H1 (cell line): ENCODE data around the gene CYRIA. TPM values are rescaled to one million over a fixed set of nuclear protein-coding genes. Genes with fewer than 3 reads are reported as not detected.

Experiments
- CTCF ChIA-PET: fragments of 300-600 bp; sonication (Branson Sonifier 250); formaldehyde crosslinking; loops from one replicate; lab custom pipeline; 2021; ENCODE audit not compliant: partially characterized antibody; lab: Charles Lee
- POLR2A ChIA-PET: fragments of 300-600 bp; sonication (Branson Sonifier 250); formaldehyde crosslinking; loops from one replicate; lab custom pipeline; 2021; ENCODE audit warnings: inconsistent platforms; ENCODE audit not compliant: partially characterized antibody; lab: Charles Lee
- DNase-seq, 2 experiments: peaks; one replicate each; pipeline versions ENCODE4 v3.0.0 to v3.0.0-alpha.2; 2010 to 2022; ENCODE audit warnings: low spot score in 2 of 2, low read depth in 1 of 2, mixed read lengths in 1 of 2
- FAIRE-seq: peaks from 2 replicates; lab custom pipeline; 2011; peaks lifted over from hg19 to GRCh38; lab: Jason Lieb, UNC
- H2AFZ ChIP-seq: 2 replicates; pipeline ENCODE4 v1.8.1; 2012; ENCODE audit warnings: low read length, inconsistent platforms
- H2AK5ac ChIP-seq: 2 replicates; pipeline ENCODE4 v1.6.1; 2013; ENCODE audit warnings: low read depth, low read length
- H2BK120ac ChIP-seq: replicated peaks from 2 replicates; pipeline ENCODE3; 2013; ENCODE audit warnings: low read depth, low read length, inconsistent platforms
- H2BK12ac ChIP-seq: 2 replicates; pipeline ENCODE4 v1.6.1; 2013; ENCODE audit warnings: low read depth, low read length
- H2BK15ac ChIP-seq: 2 replicates; pipeline ENCODE4 v1.6.1; 2013; ENCODE audit warnings: low read length
- H2BK20ac ChIP-seq: 2 replicates; pipeline ENCODE4 v1.6.1; 2013; ENCODE audit warnings: low read length
- H2BK5ac ChIP-seq: 2 replicates; pipeline ENCODE4 v1.6.1; 2013; ENCODE audit warnings: low read depth, low read length
- H3K14ac ChIP-seq: 2 replicates; pipeline ENCODE4 v1.6.1; 2013; ENCODE audit warnings: inconsistent platforms; ENCODE audit not compliant: insufficient read length
- H3K18ac ChIP-seq: 2 replicates; pipeline ENCODE4 v1.6.1; 2013; ENCODE audit warnings: low read length; ENCODE audit errors: extremely low read depth
- H3K23ac ChIP-seq: 2 replicates; pipeline ENCODE4 v1.6.1; 2013; ENCODE audit warnings: inconsistent platforms; ENCODE audit not compliant: insufficient read length
- H3K23me2 ChIP-seq: 2 replicates; pipeline ENCODE4 v1.6.1; 2013; ENCODE audit warnings: low read depth, low read length
- H3K27ac ChIP-seq: 2 replicates; pipeline ENCODE4 v1.6.1; 2011; ENCODE audit warnings: low read depth, low read length, inconsistent platforms
- H3K27me3 ChIP-seq, 4 experiments: replicated peaks in 1 of 4; 1 replicate in 1 of 4; 2 replicates in 3 of 4; pipeline versions ENCODE4 v1.6.1 to v1.8.1; 2011 to 2013; ENCODE audit warnings: low read length in 3 of 4, mild to moderate bottlenecking in 3 of 4, inconsistent platforms in 2 of 4, mixed read lengths in 2 of 4, moderate library complexity in 1 of 4; ENCODE audit not compliant: control insufficient read depth in 3 of 4, insufficient read depth in 3 of 4; ENCODE audit errors: extremely low read depth in 1 of 4
- H3K36me3 ChIP-seq, 4 experiments: 2 replicates each; pipeline versions ENCODE4 v1.6.1 to v1.8.1; 2011 to 2013; ENCODE audit warnings: mild to moderate bottlenecking in 4 of 4, low read length in 3 of 4, moderate library complexity in 2 of 4, control low read depth in 1 of 4, inconsistent platforms in 1 of 4; ENCODE audit not compliant: insufficient read depth in 4 of 4, control insufficient read depth in 2 of 4
- H3K4ac ChIP-seq: replicated peaks from 2 replicates; pipeline ENCODE3; 2013; ENCODE audit warnings: low read length, low read depth, mixed read lengths, inconsistent platforms; ENCODE audit not compliant: insufficient read length
- H3K4me1 ChIP-seq, 4 experiments: replicated peaks in 1 of 4; 1 replicate in 1 of 4; 2 replicates in 3 of 4; pipeline versions ENCODE4 v1.6.1 to v1.8.1; 2011 to 2013; ENCODE audit warnings: low read length in 3 of 4, inconsistent platforms in 2 of 4, mixed read lengths in 1 of 4; ENCODE audit not compliant: insufficient read depth in 4 of 4, control insufficient read depth in 3 of 4
- H3K4me2 ChIP-seq, 2 experiments: 2 replicates each; pipeline versions ENCODE4 v1.6.1 to v1.8.1; 2011 to 2013; ENCODE audit warnings: low read depth in 2 of 2, low read length in 2 of 2, control low read depth in 1 of 2, inconsistent platforms in 1 of 2, mild to moderate bottlenecking in 1 of 2; ENCODE audit not compliant: insufficient read depth in 1 of 2
- H3K4me3 ChIP-seq, 4 experiments: fragments of 200-600, 300-600 bp in 1 of 4; sonication (generic), shearing (Covaris generic), sonication (Bioruptor Twin) in 1 of 4; 2 replicates each; pipeline versions ENCODE4 v1.5.1 to v1.8.1; 2011 to 2016; ENCODE audit warnings: low read length in 4 of 4, low read depth in 3 of 4, control low read depth in 2 of 4, inconsistent platforms in 2 of 4, mild to moderate bottlenecking in 2 of 4, mixed read lengths in 1 of 4, moderate library complexity in 1 of 4; ENCODE audit not compliant: insufficient read depth in 2 of 4; ENCODE audit errors: extremely low read depth in 1 of 4
- H3K56ac ChIP-seq: replicated peaks from 2 replicates; pipeline ENCODE3; 2013; ENCODE audit warnings: low read depth, mild to moderate bottlenecking, mixed read lengths, low read length, inconsistent platforms; ENCODE audit not compliant: insufficient read length
- H3K79me1 ChIP-seq: 2 replicates; pipeline ENCODE4 v1.6.1; 2013; ENCODE audit warnings: low read depth, low read length, control low read depth
- H3K79me2 ChIP-seq, 2 experiments: 2 replicates each; pipeline versions ENCODE4 v1.6.1 to v1.8.1; 2012 to 2013; ENCODE audit warnings: low read length in 2 of 2, mild to moderate bottlenecking in 2 of 2, inconsistent platforms in 1 of 2; ENCODE audit not compliant: insufficient read depth in 2 of 2, control insufficient read depth in 1 of 2
- H3K9ac ChIP-seq, 4 experiments: replicated peaks in 1 of 4; 1 replicate in 1 of 4; 2 replicates in 3 of 4; pipeline versions ENCODE4 v1.6.1 to v1.8.1; 2011 to 2013; ENCODE audit warnings: low read depth in 3 of 4, low read length in 3 of 4, control low read depth in 2 of 4, mild to moderate bottlenecking in 2 of 4, moderate library complexity in 2 of 4, inconsistent platforms in 1 of 4; ENCODE audit errors: extremely low read depth in 1 of 4
- H3K9me3 ChIP-seq, 2 experiments: 2 replicates each; pipeline versions ENCODE4 v1.6.1 to v1.8.1; 2012 to 2013; ENCODE audit warnings: mild to moderate bottlenecking in 2 of 2, moderate library complexity in 2 of 2, control low read depth in 1 of 2, inconsistent platforms in 1 of 2, low read depth in 1 of 2, low read length in 1 of 2, mixed read lengths in 1 of 2; ENCODE audit not compliant: insufficient read depth in 2 of 2
- H4K20me1 ChIP-seq, 2 experiments: replicated peaks in 1 of 2; 2 replicates each; pipeline versions ENCODE3 to v1.8.1; 2011 to 2013; ENCODE audit warnings: inconsistent platforms in 2 of 2, low read length in 2 of 2, mild to moderate bottlenecking in 1 of 2; ENCODE audit not compliant: insufficient read depth in 2 of 2, control insufficient read depth in 1 of 2
- H4K5ac ChIP-seq: 2 replicates; pipeline ENCODE4 v1.6.1; 2013; ENCODE audit warnings: low read length, low read depth, mixed read lengths, inconsistent platforms; ENCODE audit not compliant: insufficient read length
- H4K8ac ChIP-seq: 2 replicates; pipeline ENCODE4 v1.8.0; 2013; ENCODE audit warnings: mild to moderate bottlenecking, moderate library complexity, low read length, inconsistent platforms; ENCODE audit not compliant: insufficient read depth; ENCODE audit errors: extremely low read depth
- H4K91ac ChIP-seq: replicated peaks from 2 replicates; pipeline ENCODE3; 2013; ENCODE audit warnings: low read length, mixed read lengths, inconsistent platforms; ENCODE audit not compliant: insufficient read length
- BRCA1 ChIP-seq: IDR thresholded peaks from 2 replicates; pipeline ENCODE4 v1.6.1; 2012; ENCODE audit warnings: low read depth, low read length, improper control_type of control experiment
- CREB1 ChIP-seq: IDR thresholded peaks from 2 replicates; pipeline ENCODE4 v1.6.1; 2012; ENCODE audit warnings: inconsistent platforms
- HDAC2 ChIP-seq, 2 experiments: fragments of 300-600 bp in 1 of 2; sonication (generic) in 1 of 2; IDR thresholded peaks; 2 replicates each; pipeline ENCODE4 v1.6.1; 2011 to 2012; ENCODE audit warnings: low read depth in 2 of 2, low read length in 2 of 2, mild to moderate bottlenecking in 2 of 2, moderate library complexity in 2 of 2, borderline replicate concordance in 1 of 2, inconsistent platforms in 1 of 2
- RAD21 ChIP-seq, 2 experiments: IDR thresholded peaks in 1 of 2; conservative IDR thresholded peaks in 1 of 2; 2 replicates each; pipeline ENCODE4 v1.6.1; 2011; ENCODE audit warnings: low read depth in 2 of 2, low read length in 2 of 2, improper control_type of control experiment in 1 of 2, inconsistent platforms in 1 of 2, mild to moderate bottlenecking in 1 of 2, moderate library complexity in 1 of 2
- SIX5 ChIP-seq: IDR thresholded peaks from 2 replicates; pipeline ENCODE4 v1.6.1; 2011; ENCODE audit warnings: mild to moderate bottlenecking, low read depth, low read length
- WGBS, 2 experiments: shearing (Covaris generic) in 1 of 2; methylation state at CpG; one replicate each; pipeline versions ENCODE4 v1.1.6 to v1.1.7; 2013 to 2015; ENCODE audit warnings: low lambda C conversion rate in 2 of 2, mixed read lengths in 2 of 2, inconsistent platforms in 1 of 2, low coverage in 1 of 2, missing lambda C conversion rate in 1 of 2; ENCODE audit not compliant: insufficient replicate concordance in 2 of 2, insufficient coverage in 1 of 2, insufficient read length in 1 of 2; ENCODE audit errors: extremely low coverage in 1 of 2, missing lambda C conversion rate in 1 of 2; 5-methylcytosine and 5-hydroxymethylcytosine counted together
- polyA plus RNA-seq, 7 experiments: library from polyadenylated mRNA; depleted of rRNA in 3 of 7; stranded (reverse) in 5 of 7; unstranded in 2 of 7; fragments of >200 nt in 5 of 7; fragments of 200-250 nt in 2 of 7; gene quantifications; 1 replicate in 5 of 7; 2 replicates in 1 of 7; 4 replicates in 1 of 7; pipeline versions ENCODE4 v1.2.1 to v1.2.3, GENCODE V29; 2011 to 2013; ENCODE audit warnings: missing spikeins in 2 of 7, mixed read lengths in 2 of 7
- total RNA-seq: library from RNA; stranded (reverse); fragmentation: NEBNext Ultra II Directional; extraction: Animal tissue kit (Norgen Biotek cat#: 25700); gene quantifications from 2 replicates; pipeline ENCODE4 v1.2.1, GENCODE V29; 2021
- TF ChIP-seq, protein P1 (sequence below): IDR thresholded peaks from 2 replicates; pipeline ENCODE4 v1.6.1; 2011; ENCODE audit warnings: low read length, improper control_type of control experiment

The CYRIA gene
- total and polyA plus RNA-seq, 2 of the 8 experiments (the other 6 are each of a cell fraction or from before 2014, with no cell fraction given): 1.5 to 9.8 TPM

DNA sequence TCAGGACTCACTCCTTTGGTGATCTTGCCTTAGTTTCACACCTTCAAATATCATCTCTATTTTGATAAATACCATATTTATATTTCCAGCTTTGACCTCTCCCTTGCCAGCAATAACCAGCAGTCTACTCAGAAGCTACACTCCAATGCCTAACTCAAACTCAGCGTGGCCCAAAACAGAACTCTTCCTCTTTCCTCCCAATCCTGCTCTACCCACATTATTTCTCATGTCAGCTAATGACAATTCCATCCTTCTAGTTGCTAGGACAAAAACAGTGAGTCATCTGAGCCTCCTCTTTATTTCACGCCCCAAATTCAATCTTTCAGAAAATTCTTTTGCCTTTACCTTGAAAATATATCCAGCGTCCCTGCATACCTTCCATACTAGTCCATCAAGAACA, 23.5 kb downstream of the CYRIA start:
- Histone ChIP-seq H2AFZ (no peak overlapping the region), H3K4ac (no peak overlapping the region), H4K91ac (no peak overlapping the region), H3K9ac (no peak overlapping the region), H3K27ac (no peak overlapping the region), H3K4me2 (no peak overlapping the region), H3K23me2 (no peaks in the 10 kb centered on the region), H3K4me3 (no peak overlapping the region), H2BK12ac (no peak overlapping the region), H3K18ac (no peak overlapping the region), H2BK15ac (no peak overlapping the region), H3K79me2 (no peaks in the 10 kb centered on the region; a peak in 1 of 4 replicates), H3K56ac (no peak overlapping the region), H2BK20ac (no peak overlapping the region), H4K5ac (no peak overlapping the region), H3K4me1 (no peaks in the 10 kb centered on the region; a peak in 2 of 7 replicates), H3K36me3 (no peaks in the 10 kb centered on the region), H4K20me1 (no peaks in the 10 kb centered on the region), H4K8ac (no peak overlapping the region), H2BK120ac (no peak overlapping the region), H3K9me3 (peaks cover 0 to 4% of the 10 kb centered on the region in 2 experiments; a peak in 1 of 4 replicates), H3K27me3 (no peaks in the 10 kb centered on the region), H3K79me1 (no peaks in the 10 kb centered on the region; the same call in 1 of the 2 replicates), H3K14ac (no peak overlapping the region), H3K23ac (no peak overlapping the region), H2BK5ac (no peak overlapping the region), H2AK5ac (no peak overlapping the region)
- 94% methylated on average over 3 of the region's 3 CpGs; no CpG with 5 or more reads in 1 of the 2 experiments for WGBS, 2 experiments
- ChIA-PET CTCF (no interaction called here), POLR2A (no interaction called here)
- TF ChIP-seq BRCA1: no peak
- TF ChIP-seq SIX5: no peak
- no peak for TF ChIP-seq HDAC2 (IDR thresholded peaks at IDR 0.05; ENCODE audit: borderline replicate concordance in 1 of 2, low read depth in 2 of 2, low read length in 2 of 2)
- no peak for TF ChIP-seq CREB1
- no peak for TF ChIP-seq RAD21 (IDR thresholded peaks at IDR 0.05 in 1 of 2, conservative IDR thresholded peaks at IDR 0.05 in 1 of 2; ENCODE audit: low read depth in 2 of 2, low read length in 2 of 2)
- TF ChIP-seq, protein P1, sequence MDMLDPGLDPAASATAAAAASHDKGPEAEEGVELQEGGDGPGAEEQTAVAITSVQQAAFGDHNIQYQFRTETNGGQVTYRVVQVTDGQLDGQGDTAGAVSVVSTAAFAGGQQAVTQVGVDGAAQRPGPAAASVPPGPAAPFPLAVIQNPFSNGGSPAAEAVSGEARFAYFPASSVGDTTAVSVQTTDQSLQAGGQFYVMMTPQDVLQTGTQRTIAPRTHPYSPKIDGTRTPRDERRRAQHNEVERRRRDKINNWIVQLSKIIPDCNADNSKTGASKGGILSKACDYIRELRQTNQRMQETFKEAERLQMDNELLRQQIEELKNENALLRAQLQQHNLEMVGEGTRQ: no peak
- DNase-seq (no peak), FAIRE-seq (no peak)
